Cardiac fibroblast (primary cell): Measurements from ENCODE around the gene CAMTA1.

ENCODE experiments used
- DNase-seq, 2 donors: peaks; one replicate each; pipeline versions ENCODE4 v3.0.0 to v3.0.0-alpha.2; 2010; ENCODE audit warnings: low read depth in 2 of 2
- H3K4me3 ChIP-seq, 2 donors: replicated peaks in 1 of 2; 1 replicate in 1 of 2; 2 replicates in 1 of 2; pipeline ENCODE4 v1.5.1; 2011; ENCODE audit warnings: low read depth in 2 of 2, low read length in 2 of 2, mild to moderate bottlenecking in 2 of 2, moderate library complexity in 1 of 2
- TF ChIP-seq, protein P1 (sequence below): IDR thresholded peaks from one replicate; pipeline ENCODE4 v1.5.1; 2011; ENCODE audit warnings: low read depth, mild to moderate bottlenecking, low read length, inconsistent platforms

Gene CAMTA1

DNA sequence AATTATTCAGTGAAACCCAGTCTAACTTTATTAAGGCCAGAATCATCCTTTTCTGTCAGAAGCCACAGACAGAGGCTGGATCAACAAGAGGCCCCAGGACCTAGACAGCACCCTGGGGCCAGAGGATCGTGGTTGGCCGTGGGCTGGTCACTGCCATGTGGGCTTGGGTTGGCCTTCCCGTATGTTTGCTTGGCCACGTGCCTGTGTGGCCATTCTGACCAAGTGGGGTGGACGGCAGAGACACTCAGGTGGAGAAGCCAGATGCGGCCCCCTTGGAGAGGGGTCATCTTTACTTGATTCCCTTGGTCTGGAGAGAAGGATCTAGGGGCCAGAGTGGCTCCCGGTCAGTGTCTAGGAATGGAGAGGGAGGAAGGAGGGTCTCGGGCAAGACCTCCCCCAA, 327.9 kb downstream of the CAMTA1 start:
- TF ChIP-seq, protein P1, sequence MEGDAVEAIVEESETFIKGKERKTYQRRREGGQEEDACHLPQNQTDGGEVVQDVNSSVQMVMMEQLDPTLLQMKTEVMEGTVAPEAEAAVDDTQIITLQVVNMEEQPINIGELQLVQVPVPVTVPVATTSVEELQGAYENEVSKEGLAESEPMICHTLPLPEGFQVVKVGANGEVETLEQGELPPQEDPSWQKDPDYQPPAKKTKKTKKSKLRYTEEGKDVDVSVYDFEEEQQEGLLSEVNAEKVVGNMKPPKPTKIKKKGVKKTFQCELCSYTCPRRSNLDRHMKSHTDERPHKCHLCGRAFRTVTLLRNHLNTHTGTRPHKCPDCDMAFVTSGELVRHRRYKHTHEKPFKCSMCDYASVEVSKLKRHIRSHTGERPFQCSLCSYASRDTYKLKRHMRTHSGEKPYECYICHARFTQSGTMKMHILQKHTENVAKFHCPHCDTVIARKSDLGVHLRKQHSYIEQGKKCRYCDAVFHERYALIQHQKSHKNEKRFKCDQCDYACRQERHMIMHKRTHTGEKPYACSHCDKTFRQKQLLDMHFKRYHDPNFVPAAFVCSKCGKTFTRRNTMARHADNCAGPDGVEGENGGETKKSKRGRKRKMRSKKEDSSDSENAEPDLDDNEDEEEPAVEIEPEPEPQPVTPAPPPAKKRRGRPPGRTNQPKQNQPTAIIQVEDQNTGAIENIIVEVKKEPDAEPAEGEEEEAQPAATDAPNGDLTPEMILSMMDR, result no peak
- no peak for DNase-seq
- no peak overlapping the region for H3K4me3 ChIP-seq

DNA sequence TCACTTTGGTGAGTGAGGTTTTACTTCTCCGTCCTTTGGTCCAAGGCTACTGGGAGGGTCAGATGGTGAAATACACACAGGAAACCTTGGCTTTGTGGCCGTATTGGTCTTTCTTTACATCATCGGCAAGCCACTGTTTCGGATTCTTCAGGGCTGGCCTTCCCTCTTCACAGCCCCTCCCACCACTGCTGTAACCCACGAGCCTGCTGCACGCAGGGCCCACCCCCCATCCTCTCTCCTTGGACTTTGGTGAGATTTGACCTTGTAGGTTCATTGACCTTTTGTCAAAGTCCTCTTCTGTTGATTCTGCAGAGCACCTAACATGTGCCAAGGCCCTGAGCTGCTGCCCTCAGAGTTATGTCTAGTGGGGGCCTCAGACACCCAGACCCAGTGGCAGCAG, 328.6 kb downstream of the CAMTA1 start:
- TF ChIP-seq, protein P1, result no peak
- DNase-seq, result no peak
- no peak overlapping the region for H3K4me3 ChIP-seq

DNA sequence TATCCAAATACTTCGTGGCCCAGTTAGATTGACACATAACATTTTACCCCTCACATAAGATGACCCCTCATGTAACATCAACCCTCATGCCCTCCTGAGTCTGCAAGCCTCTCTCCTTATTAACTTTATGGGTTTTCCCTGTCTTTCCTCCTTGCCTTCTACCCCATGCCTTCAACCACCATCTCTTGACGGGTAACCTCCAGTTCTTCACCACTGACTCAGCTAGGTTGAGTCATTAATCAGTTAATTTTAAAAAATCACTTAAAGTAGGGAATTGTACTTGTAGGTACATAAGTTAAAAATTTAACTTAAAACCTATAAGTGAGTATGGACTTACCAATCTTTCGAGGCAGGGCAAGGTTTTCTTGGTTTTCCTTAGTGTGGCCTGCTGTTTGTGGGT, 330.7 kb downstream of the CAMTA1 start:
- no peak overlapping the region for H3K4me3 ChIP-seq
- DNase-seq, result no peak
- TF ChIP-seq, protein P1, result no peak

DNA sequence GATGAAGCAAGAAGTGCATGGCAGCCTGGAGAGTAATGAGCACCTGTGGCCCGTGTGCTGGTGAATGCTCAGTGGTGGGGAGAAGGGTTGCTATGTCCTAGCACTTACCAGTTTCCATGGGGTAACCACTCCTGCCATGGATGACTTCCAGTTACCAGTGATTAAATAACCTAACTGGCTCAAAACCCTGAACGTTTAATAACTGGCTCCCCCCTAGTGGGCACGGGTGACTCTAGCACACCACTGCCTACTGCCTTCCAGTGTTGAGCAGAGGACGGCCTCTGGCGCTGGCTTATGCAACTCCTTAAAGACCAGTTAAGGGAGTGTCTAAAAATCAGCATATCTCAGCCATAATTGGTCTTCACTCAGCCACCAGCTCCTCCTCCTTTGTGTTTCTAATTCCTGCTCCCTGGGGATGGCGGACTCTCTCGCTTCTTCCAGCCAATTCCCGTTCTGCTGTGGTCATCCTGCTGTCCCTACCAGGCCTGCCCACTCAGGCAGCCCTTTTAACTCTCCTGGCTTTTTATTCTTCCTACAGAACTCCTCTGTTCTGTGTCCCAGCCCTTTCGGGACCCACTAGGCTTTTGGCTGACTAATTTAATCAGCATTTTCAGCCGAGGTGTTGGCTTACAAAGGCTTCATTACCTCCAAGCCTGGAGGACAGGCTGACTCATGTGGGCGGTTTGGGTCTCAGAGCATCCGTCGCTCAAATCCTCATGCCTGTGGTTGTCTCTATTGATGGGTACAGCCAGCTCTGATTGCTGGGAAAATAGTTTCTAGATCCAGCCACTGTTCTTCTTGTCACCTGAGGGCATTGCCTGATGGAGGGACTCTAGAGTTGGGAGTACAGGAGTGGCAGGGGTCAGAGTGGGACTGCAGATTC, 332.4 kb downstream of the CAMTA1 start:
- TF ChIP-seq, protein P1, result peak; percentile 7
- H3K4me3 ChIP-seq, result no peak overlapping the region
- DNase-seq, result peak; percentile 56 to 76

DNA sequence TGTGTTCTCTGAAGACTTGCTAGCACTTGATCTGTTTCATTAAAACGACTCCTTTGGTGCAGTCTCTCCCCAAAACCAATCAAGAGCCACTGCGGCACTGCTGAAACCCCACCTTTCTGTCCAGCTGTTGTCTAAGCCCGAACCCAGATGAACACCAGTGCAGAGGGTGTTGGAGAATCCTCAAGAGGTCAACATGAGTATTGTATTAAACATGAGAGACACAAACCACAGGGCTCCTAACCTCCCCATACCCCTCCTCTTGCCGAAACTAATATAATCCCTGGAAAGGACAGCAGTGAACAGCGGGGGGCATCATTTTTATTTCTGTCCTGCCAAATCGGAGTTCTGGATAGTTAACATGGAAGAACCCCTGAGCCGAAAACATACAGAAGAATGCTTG, 333.9 kb downstream of the CAMTA1 start:
- TF ChIP-seq, protein P1, result no peak
- H3K4me3 ChIP-seq, result no peak overlapping the region
- DNase-seq, result no peak

DNA sequence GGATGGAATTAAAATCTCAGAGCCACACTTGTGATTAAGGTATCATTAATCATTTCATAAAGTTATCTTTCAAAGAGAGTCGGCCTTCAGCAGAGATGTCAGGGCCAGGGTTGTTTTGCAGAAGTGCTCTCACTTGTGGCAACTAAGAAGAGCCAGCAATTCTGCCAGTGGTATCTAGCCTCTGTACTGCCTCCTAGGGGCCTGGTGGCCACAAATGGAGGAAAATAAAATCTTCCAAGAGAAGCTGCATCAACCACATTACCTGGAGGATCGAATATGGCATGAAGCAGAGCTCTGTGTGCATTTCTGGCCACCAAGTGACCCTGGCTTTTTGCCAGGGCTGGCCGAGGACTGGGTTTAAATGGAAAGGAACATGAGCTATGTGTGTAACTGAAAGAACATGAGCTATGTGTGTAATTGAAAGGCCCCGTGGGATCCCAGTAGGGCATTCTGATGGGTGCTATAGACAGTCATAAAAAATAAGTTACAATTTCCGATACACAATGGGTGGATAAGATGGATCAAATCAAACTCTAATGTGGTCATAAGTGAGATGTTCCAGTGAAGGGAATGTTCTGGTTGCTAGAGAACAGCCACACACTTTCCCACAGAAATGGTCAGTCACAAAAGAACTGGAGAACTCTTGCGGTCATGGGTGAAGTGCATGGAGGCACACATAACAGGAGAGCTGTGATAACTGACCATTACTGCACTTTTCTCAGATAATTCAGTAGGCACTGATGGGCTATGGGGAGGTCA, 335.8 kb downstream of the CAMTA1 start:
- H3K4me3 ChIP-seq, result no peak overlapping the region
- DNase-seq, result no peak

More for the DNA sequence above, 335.8 kb downstream of the CAMTA1 start:
- TF ChIP-seq, protein P1, result no peak
